Measurements from ENCODE around the gene IRF2BPL. TPM values are rescaled to one million over a fixed set of nuclear protein-coding genes. Genes with fewer than 3 reads are reported as not detected.

The IRF2BPL gene
- total RNA-seq, 1 experiment from 2014 or later: 22.1 TPM

- Mint-ChIP-seq H3K4me1 (ENCODE audit: insufficient read depth, unreplicated experiment) (peaks cover 20% of the 10 kb centered on the region), H3K27me3 (ENCODE audit: insufficient read depth, unreplicated experiment) (no peaks in the 10 kb centered on the region), H3K9me3 (ENCODE audit: unreplicated experiment) (no peaks in the 10 kb centered on the region), H3K27ac (ENCODE audit: low read depth, unreplicated experiment) (no peak overlapping the region), H3K36me3 (ENCODE audit: insufficient read depth, unreplicated experiment) (no peaks in the 10 kb centered on the region), H3K4me3 (ENCODE audit: unreplicated experiment) (no peak overlapping the region)
- no peak for TF ChIP-seq CTCF (IDR thresholded peaks at IDR 0.05; ENCODE audit: unreplicated experiment)
- DNase-seq (ENCODE audit: unreplicated experiment): no peak
- ChIA-PET CTCF (interaction anchor here (0.5 to 2.6 kb wide), 4 partner anchors 39 to 101 kb away, joined by 3 to 9 read pairs (median 3); no protein-coding TSS in a partner anchor), POLR2A (no interaction called here)
- BruUV-seq (replicated peaks): no TSS peak
- intact Hi-C loops (cut with micrococcal nuclease): no loop called here
These were observed 13.8 kb downstream of the IRF2BPL start for GRCh38 chr14:77014734-77015133.

GRCh38 chr14:77014004-77014604, 14.4 kb downstream of the IRF2BPL start:
- no peak overlapping the region for H3K27ac Mint-ChIP-seq (ENCODE audit: low read depth, unreplicated experiment)
- no TSS peak for BruUV-seq (replicated peaks)
- DNase-seq (ENCODE audit: unreplicated experiment): no peak
- H3K9me3 Mint-ChIP-seq (ENCODE audit: unreplicated experiment): no peaks in the 10 kb centered on the region
- no peak for TF ChIP-seq CTCF (IDR thresholded peaks at IDR 0.05; ENCODE audit: unreplicated experiment)
- H3K4me1 Mint-ChIP-seq (ENCODE audit: insufficient read depth, unreplicated experiment): peaks cover 26% of the 10 kb centered on the region
- intact Hi-C loops (cut with micrococcal nuclease): no loop called here
- H3K4me3 Mint-ChIP-seq (ENCODE audit: unreplicated experiment): no peak overlapping the region
- no peaks in the 10 kb centered on the region for H3K36me3 Mint-ChIP-seq (ENCODE audit: insufficient read depth, unreplicated experiment)
- no peaks in the 10 kb centered on the region for H3K27me3 Mint-ChIP-seq (ENCODE audit: insufficient read depth, unreplicated experiment)
- POLR2A ChIA-PET: no interaction called here
- CTCF ChIA-PET: interaction anchor here (0.5 to 2.6 kb wide), 4 partner anchors 51 to 463 kb away, joined by 3 to 9 read pairs (median 3); no protein-coding TSS in a partner anchor

GRCh38 chr14:77012193-77012765, 16.2 kb downstream of the IRF2BPL start:
- DNase-seq (ENCODE audit: unreplicated experiment): no peak
- ChIA-PET POLR2A (no interaction called here), CTCF (interaction anchor here (1.0 to 1.3 kb wide), 2 partner anchors 57 to 99 kb away, joined by 3 to 4 read pairs; no protein-coding TSS in a partner anchor)
- no TSS peak for BruUV-seq (replicated peaks)
- no peaks in the 10 kb centered on the region for H3K9me3 Mint-ChIP-seq (ENCODE audit: unreplicated experiment)
- no peaks in the 10 kb centered on the region for H3K27me3 Mint-ChIP-seq (ENCODE audit: insufficient read depth, unreplicated experiment)
- intact Hi-C loops (cut with micrococcal nuclease): no loop called here
- no peak overlapping the region for H3K27ac Mint-ChIP-seq (ENCODE audit: low read depth, unreplicated experiment)
- no peak for TF ChIP-seq CTCF (IDR thresholded peaks at IDR 0.05; ENCODE audit: unreplicated experiment)
- no peak overlapping the region for H3K4me3 Mint-ChIP-seq (ENCODE audit: unreplicated experiment)
- H3K4me1 Mint-ChIP-seq (ENCODE audit: insufficient read depth, unreplicated experiment): peaks cover 39% of the 10 kb centered on the region
- H3K36me3 Mint-ChIP-seq (ENCODE audit: insufficient read depth, unreplicated experiment): no peaks in the 10 kb centered on the region

GRCh38 chr14:77011245-77011644, 17.3 kb downstream of the IRF2BPL start:
- peaks cover 47% of the 10 kb centered on the region for H3K4me1 Mint-ChIP-seq (ENCODE audit: insufficient read depth, unreplicated experiment)
- BruUV-seq (replicated peaks): no TSS peak
- no peaks in the 10 kb centered on the region for H3K9me3 Mint-ChIP-seq (ENCODE audit: unreplicated experiment)
- POLR2A ChIA-PET: no interaction called here
- no peak overlapping the region for H3K27ac Mint-ChIP-seq (ENCODE audit: low read depth, unreplicated experiment)
- H3K27me3 Mint-ChIP-seq (ENCODE audit: insufficient read depth, unreplicated experiment): no peaks in the 10 kb centered on the region
- intact Hi-C loops (cut with micrococcal nuclease): no loop called here
- H3K4me3 Mint-ChIP-seq (ENCODE audit: unreplicated experiment): no peak overlapping the region
- CTCF ChIA-PET: interaction anchor here (0.7 to 0.9 kb wide), 4 partner anchors 64 to 135 kb away, joined by 3 to 4 read pairs (median 4); no protein-coding TSS in a partner anchor
- H3K36me3 Mint-ChIP-seq (ENCODE audit: insufficient read depth, unreplicated experiment): no peaks in the 10 kb centered on the region
- TF ChIP-seq CTCF (IDR thresholded peaks at IDR 0.05; ENCODE audit: unreplicated experiment): no peak
- no peak for DNase-seq (ENCODE audit: unreplicated experiment)
